OCI-LY1 (cell line): ENCODE measurements around the gene DYNLT4.

Experiments
- EZH2 ChIP-seq: fragments of 200-600 bp; sonication (generic), shearing (Covaris generic); IDR thresholded peaks from 2 replicates; pipeline ENCODE4 v1.8.0; 2017; ENCODE audit warnings: borderline replicate concordance, mixed run types, mild to moderate bottlenecking, antibody characterized with exemption, low read length, moderate library complexity, mixed read lengths
- TF ChIP-seq, protein P1 (sequence below): fragments of 200-600 bp; sonication (generic), shearing (Covaris generic); IDR thresholded peaks from 2 replicates; pipeline ENCODE4 v1.5.1; 2017; ENCODE audit warnings: mild to moderate bottlenecking, antibody characterized with exemption, low read length, moderate library complexity, mixed read lengths

DNA sequence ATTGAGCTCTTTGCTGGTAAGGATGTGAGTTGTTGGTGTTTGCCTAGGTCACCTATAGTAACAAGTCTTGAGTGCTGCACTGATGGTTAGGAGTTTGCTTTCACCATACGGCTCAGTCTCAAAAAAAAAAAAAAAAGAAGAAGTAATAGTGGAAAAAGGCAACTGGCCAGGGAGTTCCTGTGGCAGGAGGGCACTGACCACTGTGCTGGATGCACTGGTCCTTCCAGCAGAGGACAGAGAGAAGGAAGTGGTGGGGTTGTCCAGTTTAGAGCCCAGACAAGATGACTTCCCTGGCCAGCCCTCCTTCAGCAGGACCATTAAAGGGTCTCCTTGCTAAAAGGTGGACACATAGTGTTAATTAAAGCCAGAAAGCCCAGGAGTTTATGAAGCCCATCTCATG is 47.8 kb upstream of the DYNLT4 start:
- TF ChIP-seq, protein P1, sequence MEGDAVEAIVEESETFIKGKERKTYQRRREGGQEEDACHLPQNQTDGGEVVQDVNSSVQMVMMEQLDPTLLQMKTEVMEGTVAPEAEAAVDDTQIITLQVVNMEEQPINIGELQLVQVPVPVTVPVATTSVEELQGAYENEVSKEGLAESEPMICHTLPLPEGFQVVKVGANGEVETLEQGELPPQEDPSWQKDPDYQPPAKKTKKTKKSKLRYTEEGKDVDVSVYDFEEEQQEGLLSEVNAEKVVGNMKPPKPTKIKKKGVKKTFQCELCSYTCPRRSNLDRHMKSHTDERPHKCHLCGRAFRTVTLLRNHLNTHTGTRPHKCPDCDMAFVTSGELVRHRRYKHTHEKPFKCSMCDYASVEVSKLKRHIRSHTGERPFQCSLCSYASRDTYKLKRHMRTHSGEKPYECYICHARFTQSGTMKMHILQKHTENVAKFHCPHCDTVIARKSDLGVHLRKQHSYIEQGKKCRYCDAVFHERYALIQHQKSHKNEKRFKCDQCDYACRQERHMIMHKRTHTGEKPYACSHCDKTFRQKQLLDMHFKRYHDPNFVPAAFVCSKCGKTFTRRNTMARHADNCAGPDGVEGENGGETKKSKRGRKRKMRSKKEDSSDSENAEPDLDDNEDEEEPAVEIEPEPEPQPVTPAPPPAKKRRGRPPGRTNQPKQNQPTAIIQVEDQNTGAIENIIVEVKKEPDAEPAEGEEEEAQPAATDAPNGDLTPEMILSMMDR = no peak
- TF ChIP-seq EZH2 = no peak
